SK-N-SH (cell line): Measurements from ENCODE around the gene HIF3A.

Experiments
- CHD2 ChIP-seq: fragments of 150-350 bp; IDR thresholded peaks from 2 replicates; pipeline ENCODE4 v1.6.1; 2018; ENCODE audit warnings: low read length; ENCODE audit not compliant: partially characterized antibody
- EZH2phosphoT487 ChIP-seq: fragments of 200-600 bp; sonication (generic); IDR thresholded peaks from 2 replicates; pipeline ENCODE4 v1.6.1; 2017; ENCODE audit warnings: low read depth, mixed run types, mild to moderate bottlenecking, antibody characterized with exemption, moderate library complexity, borderline replicate concordance
- FOSL2 ChIP-seq: IDR thresholded peaks from 2 replicates; pipeline ENCODE4 v1.4.0; 2012; ENCODE audit warnings: low read depth, mild to moderate bottlenecking, moderate library complexity, borderline replicate concordance
- FOXM1 ChIP-seq: IDR thresholded peaks from 2 replicates; pipeline ENCODE4 v1.4.0; 2012; ENCODE audit warnings: low read depth, mild to moderate bottlenecking
- RAD21 ChIP-seq: IDR thresholded peaks from 2 replicates; pipeline ENCODE4 v1.6.1; 2012; ENCODE audit warnings: mild to moderate bottlenecking, low read length
- RCOR1 ChIP-seq: fragments of 150-350 bp; IDR thresholded peaks from 2 replicates; pipeline ENCODE4 v1.6.1; 2017; ENCODE audit warnings: antibody characterized with exemption, low read length
- RFX5 ChIP-seq: IDR thresholded peaks from 2 replicates; pipeline ENCODE4 v1.6.1; 2012; ENCODE audit warnings: mild to moderate bottlenecking, improper control_type of control experiment, low read length
- TEAD4 ChIP-seq: IDR thresholded peaks from 2 replicates; pipeline ENCODE4 v1.4.0; 2012; ENCODE audit warnings: mild to moderate bottlenecking, borderline replicate concordance; ENCODE audit not compliant: insufficient read depth
- TF ChIP-seq, protein P1 (sequence below): fragments of 200-600 bp; sonication (generic); IDR thresholded peaks from 2 replicates; pipeline ENCODE4 v1.6.1; 2017; ENCODE audit warnings: antibody characterized with exemption, mild to moderate bottlenecking, moderate library complexity
- TF ChIP-seq, protein P2 (sequence below): fragments of 150-350 bp; IDR thresholded peaks from 2 replicates; pipeline ENCODE4 v1.6.1; 2017; ENCODE audit warnings: antibody characterized with exemption, low read length, low read depth, borderline replicate concordance
- TF ChIP-seq, protein P3 (sequence below): IDR thresholded peaks from 2 replicates; pipeline ENCODE4 v1.6.1; 2012; ENCODE audit warnings: mild to moderate bottlenecking, low read depth, low read length, moderate library complexity
- TF ChIP-seq, protein P4 (sequence below): fragments of 150-350 bp; IDR thresholded peaks from 2 replicates; pipeline ENCODE4 v1.6.1; 2016; ENCODE audit warnings: mild to moderate bottlenecking, low read depth, low read length
- TF ChIP-seq, protein P5 (sequence below): IDR thresholded peaks from 2 replicates; pipeline ENCODE4 v1.4.0; 2012; ENCODE audit warnings: low read depth, borderline replicate concordance

DNA sequence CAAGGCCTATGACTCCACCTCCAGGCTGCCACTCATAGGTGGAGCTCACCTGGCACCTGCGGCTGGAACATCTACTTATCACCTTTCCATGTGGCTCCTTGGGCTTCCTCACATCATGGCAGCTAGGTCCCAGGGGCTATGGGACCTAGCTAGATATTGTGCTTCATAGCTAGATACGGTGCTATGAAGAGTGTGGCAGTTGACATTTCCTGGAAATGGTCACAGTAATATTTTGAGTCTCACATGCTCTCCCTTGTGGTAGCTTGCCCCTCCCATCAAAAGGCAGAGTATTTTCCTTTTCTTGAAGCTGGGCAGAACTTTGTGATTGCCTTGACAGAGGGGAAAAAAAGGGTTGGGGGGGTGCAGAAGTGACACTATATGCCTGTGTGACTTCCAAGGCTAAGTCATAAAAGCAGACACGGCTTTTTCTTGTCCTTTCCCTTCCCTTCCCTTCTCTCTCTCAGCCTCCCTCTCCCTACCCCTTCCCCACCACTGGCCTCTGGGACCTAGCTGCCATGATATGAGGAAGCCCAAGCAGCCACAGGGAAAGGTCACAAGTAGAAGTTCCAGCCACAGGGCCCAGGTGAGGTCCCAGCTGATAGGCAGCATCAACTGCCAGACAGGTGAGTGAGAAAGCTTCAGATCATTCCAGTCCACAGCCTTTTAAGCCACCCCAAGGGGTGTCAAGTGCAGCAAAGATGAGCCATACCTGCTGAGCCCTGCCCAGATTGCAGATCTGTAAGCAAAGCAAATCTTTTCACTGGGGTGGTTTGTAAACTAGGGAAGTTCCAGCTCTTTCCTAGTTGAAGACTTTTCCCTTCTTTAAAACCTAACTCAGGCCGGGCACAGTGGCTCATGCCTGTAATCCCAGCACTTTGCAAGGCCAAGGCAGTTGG, 6.9 kb upstream of the HIF3A start:
- TF ChIP-seq, protein P1, sequence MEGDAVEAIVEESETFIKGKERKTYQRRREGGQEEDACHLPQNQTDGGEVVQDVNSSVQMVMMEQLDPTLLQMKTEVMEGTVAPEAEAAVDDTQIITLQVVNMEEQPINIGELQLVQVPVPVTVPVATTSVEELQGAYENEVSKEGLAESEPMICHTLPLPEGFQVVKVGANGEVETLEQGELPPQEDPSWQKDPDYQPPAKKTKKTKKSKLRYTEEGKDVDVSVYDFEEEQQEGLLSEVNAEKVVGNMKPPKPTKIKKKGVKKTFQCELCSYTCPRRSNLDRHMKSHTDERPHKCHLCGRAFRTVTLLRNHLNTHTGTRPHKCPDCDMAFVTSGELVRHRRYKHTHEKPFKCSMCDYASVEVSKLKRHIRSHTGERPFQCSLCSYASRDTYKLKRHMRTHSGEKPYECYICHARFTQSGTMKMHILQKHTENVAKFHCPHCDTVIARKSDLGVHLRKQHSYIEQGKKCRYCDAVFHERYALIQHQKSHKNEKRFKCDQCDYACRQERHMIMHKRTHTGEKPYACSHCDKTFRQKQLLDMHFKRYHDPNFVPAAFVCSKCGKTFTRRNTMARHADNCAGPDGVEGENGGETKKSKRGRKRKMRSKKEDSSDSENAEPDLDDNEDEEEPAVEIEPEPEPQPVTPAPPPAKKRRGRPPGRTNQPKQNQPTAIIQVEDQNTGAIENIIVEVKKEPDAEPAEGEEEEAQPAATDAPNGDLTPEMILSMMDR, result no peak
- TF ChIP-seq RAD21 (no peak), RCOR1 (no peak), TEAD4 (no peak), EZH2phosphoT487 (no peak), FOSL2 (no peak), CHD2 (no peak), FOXM1 (no peak), RFX5 (no peak)
- TF ChIP-seq, protein P2, sequence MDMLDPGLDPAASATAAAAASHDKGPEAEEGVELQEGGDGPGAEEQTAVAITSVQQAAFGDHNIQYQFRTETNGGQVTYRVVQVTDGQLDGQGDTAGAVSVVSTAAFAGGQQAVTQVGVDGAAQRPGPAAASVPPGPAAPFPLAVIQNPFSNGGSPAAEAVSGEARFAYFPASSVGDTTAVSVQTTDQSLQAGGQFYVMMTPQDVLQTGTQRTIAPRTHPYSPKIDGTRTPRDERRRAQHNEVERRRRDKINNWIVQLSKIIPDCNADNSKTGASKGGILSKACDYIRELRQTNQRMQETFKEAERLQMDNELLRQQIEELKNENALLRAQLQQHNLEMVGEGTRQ, result no peak
- TF ChIP-seq, protein P3, sequence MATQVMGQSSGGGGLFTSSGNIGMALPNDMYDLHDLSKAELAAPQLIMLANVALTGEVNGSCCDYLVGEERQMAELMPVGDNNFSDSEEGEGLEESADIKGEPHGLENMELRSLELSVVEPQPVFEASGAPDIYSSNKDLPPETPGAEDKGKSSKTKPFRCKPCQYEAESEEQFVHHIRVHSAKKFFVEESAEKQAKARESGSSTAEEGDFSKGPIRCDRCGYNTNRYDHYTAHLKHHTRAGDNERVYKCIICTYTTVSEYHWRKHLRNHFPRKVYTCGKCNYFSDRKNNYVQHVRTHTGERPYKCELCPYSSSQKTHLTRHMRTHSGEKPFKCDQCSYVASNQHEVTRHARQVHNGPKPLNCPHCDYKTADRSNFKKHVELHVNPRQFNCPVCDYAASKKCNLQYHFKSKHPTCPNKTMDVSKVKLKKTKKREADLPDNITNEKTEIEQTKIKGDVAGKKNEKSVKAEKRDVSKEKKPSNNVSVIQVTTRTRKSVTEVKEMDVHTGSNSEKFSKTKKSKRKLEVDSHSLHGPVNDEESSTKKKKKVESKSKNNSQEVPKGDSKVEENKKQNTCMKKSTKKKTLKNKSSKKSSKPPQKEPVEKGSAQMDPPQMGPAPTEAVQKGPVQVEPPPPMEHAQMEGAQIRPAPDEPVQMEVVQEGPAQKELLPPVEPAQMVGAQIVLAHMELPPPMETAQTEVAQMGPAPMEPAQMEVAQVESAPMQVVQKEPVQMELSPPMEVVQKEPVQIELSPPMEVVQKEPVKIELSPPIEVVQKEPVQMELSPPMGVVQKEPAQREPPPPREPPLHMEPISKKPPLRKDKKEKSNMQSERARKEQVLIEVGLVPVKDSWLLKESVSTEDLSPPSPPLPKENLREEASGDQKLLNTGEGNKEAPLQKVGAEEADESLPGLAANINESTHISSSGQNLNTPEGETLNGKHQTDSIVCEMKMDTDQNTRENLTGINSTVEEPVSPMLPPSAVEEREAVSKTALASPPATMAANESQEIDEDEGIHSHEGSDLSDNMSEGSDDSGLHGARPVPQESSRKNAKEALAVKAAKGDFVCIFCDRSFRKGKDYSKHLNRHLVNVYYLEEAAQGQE, result no peak
- TF ChIP-seq, protein P4, sequence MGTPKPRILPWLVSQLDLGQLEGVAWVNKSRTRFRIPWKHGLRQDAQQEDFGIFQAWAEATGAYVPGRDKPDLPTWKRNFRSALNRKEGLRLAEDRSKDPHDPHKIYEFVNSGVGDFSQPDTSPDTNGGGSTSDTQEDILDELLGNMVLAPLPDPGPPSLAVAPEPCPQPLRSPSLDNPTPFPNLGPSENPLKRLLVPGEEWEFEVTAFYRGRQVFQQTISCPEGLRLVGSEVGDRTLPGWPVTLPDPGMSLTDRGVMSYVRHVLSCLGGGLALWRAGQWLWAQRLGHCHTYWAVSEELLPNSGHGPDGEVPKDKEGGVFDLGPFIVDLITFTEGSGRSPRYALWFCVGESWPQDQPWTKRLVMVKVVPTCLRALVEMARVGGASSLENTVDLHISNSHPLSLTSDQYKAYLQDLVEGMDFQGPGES, result no peak
- TF ChIP-seq, protein P5, sequence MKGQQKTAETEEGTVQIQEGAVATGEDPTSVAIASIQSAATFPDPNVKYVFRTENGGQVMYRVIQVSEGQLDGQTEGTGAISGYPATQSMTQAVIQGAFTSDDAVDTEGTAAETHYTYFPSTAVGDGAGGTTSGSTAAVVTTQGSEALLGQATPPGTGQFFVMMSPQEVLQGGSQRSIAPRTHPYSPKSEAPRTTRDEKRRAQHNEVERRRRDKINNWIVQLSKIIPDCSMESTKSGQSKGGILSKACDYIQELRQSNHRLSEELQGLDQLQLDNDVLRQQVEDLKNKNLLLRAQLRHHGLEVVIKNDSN, result no peak
